ENCODE measurements around the gene JAZF1. TPM values are rescaled to one million over a fixed set of nuclear protein-coding genes. Genes with fewer than 3 reads are reported as not detected.
"Not testable (repeated sequence)": the region's sequence is repeated elsewhere in the genome, so short reads cannot be mapped to it uniquely, and the experiment has no call there.

The JAZF1 gene
- polyA plus RNA-seq, 1 donor, result 11.4 TPM

DNA sequence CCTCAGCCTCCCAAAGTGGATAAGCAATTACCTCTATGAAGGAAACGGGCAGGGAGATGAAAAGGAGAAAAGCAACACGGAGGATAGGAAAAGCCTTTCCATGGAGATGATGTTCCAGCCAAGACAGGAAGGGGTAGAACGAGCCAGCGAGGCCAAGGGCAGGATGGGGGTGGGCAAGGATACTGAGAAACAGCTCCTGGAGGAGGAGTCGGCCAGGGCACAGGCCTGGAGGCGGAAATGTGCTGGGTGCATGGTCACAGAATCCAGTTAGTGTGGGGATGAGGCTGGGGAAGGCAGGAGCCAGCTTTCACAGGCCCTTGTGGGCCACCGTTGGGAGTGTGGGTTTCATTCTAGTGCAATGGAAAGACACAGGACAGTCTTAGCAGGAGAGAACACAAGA, 162.6 kb downstream of the JAZF1 start:
- H3K36me3 ChIP-seq (ENCODE audit: control insufficient read depth, insufficient read depth, low read length), result no peaks in the 10 kb centered on the region
- H3K4me3 ChIP-seq (ENCODE audit: low read length), result no peak overlapping the region
- no peak for DNase-seq
- H3K27ac ChIP-seq (ENCODE audit: low read length), result no peak overlapping the region
- H3K27me3 ChIP-seq (ENCODE audit: control insufficient read depth, insufficient read depth, low read length), result peaks cover 4% of the 10 kb centered on the region
- H3K9me3 ChIP-seq (ENCODE audit: control insufficient read depth, low read depth, low read length), result no peaks in the 10 kb centered on the region
- no peaks in the 10 kb centered on the region for H3K4me1 ChIP-seq (ENCODE audit: control insufficient read depth, insufficient read depth, low read length)
- 89% methylated on average over 3 of the region's 7 CpGs for WGBS (ENCODE audit: insufficient coverage, low lambda C conversion rate)

DNA sequence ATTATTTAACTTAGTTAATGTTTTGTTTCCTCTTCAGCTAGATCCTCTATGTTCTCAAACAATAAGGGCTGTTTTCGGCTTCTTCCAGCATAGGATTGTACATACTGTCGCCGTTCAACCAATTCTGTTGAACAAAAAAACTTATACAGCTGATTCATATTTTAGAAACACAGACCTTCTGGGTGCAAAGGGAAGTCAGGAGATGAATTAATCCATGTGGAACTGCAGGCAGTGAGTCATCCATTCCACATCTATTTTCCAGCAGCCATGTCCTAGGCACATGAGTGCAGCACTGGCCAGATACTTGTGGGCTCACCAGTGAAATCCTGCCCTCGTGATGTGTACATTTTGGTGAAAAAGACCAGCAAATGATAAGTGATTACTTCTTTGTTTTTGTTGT, 163.2 kb downstream of the JAZF1 start:
- H3K27ac ChIP-seq (ENCODE audit: low read length), result no peak overlapping the region

DNA sequence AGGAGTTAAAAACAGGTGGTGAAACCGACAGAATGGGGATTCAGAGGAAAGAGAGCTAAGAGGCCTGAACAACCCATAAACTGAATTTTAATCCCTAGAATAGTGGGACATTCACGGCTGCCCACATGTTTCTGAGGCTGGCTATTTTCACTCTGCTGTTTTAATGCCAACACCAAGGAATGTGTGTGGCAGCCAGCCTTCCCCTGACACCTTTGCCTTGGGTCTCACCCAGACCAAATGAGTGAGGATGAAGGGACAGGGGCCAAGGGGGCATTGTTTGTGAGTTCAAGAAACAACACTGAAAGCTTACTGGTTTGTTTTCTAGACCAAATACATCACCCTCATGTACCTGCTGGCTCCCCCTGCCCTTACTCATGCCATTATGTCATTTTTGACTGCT, 164.3 kb downstream of the JAZF1 start:
- H3K4me1 ChIP-seq (ENCODE audit: control insufficient read depth, insufficient read depth, low read length), result no peaks in the 10 kb centered on the region
- no CpG with 5 or more reads among the region's 2 CpGs for WGBS (ENCODE audit: insufficient coverage, low lambda C conversion rate)

More for the DNA sequence above, 163.2 kb downstream of the JAZF1 start:
- Histone ChIP-seq H3K27me3 (ENCODE audit: control insufficient read depth, insufficient read depth, low read length) (peaks cover 4% of the 10 kb centered on the region), H3K9me3 (ENCODE audit: control insufficient read depth, low read depth, low read length) (no peaks in the 10 kb centered on the region), H3K4me3 (ENCODE audit: low read length) (no peak overlapping the region), H3K4me1 (ENCODE audit: control insufficient read depth, insufficient read depth, low read length) (no peaks in the 10 kb centered on the region), H3K36me3 (ENCODE audit: control insufficient read depth, insufficient read depth, low read length) (no peaks in the 10 kb centered on the region)
- DNase-seq, result no peak
- 80% methylated on average over 1 of the region's 4 CpGs for WGBS (ENCODE audit: insufficient coverage, low lambda C conversion rate)

DNA sequence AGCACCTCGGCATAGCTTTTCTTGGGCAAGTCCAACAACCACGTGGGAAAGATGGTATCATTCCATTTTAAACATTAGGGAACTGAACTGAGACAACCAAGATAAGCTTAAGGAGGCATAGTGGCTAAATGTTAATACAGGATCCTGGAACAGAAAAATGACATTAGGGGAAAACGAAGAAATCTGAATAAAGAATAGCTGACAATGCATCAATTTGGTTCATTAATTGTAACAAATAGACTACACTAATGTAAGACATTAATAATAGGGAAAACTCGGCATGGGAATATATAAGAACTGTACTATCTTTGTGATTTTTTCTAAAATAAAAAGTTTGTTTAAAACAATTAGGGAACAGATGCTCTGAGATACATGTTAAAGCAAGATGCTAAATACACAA, 165.4 kb downstream of the JAZF1 start:
- Histone ChIP-seq H3K4me3 (ENCODE audit: low read length) (no peak overlapping the region), H3K27ac (ENCODE audit: low read length) (no peak overlapping the region), H3K4me1 (ENCODE audit: control insufficient read depth, insufficient read depth, low read length) (no peaks in the 10 kb centered on the region), H3K9me3 (ENCODE audit: control insufficient read depth, low read depth, low read length) (no peaks in the 10 kb centered on the region), H3K36me3 (ENCODE audit: control insufficient read depth, insufficient read depth, low read length) (no peaks in the 10 kb centered on the region), H3K27me3 (ENCODE audit: control insufficient read depth, insufficient read depth, low read length) (peaks cover 4% of the 10 kb centered on the region)
- WGBS (ENCODE audit: insufficient coverage, low lambda C conversion rate), result 100% methylated on average over 1 of the region's 4 CpGs
- no peak for DNase-seq

More for the DNA sequence above, 164.3 kb downstream of the JAZF1 start:
- Histone ChIP-seq H3K27me3 (ENCODE audit: control insufficient read depth, insufficient read depth, low read length) (peaks cover 4% of the 10 kb centered on the region), H3K27ac (ENCODE audit: low read length) (no peak overlapping the region), H3K36me3 (ENCODE audit: control insufficient read depth, insufficient read depth, low read length) (no peaks in the 10 kb centered on the region), H3K9me3 (ENCODE audit: control insufficient read depth, low read depth, low read length) (no peaks in the 10 kb centered on the region), H3K4me3 (ENCODE audit: low read length) (no peak overlapping the region)
- no peak for DNase-seq

DNA sequence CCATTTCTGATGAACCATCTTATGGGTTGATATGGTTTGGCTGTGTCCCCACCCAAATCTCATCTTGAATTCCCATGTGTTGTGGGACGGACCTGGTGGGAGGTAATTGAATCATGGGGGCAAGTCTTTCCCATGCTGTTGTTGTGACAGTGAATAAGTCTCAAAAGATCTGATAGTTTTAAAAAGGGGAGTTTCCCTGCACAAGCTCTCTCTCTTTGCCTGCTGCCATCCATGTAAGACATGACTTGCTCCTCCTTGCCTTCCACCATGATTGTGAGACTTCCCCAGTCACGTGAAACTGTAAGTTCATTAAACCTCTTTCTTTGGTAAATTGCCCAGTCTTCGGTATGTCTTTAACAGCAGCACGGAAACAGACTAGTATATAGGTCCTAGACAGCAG, 166.3 kb downstream of the JAZF1 start:
- H3K27me3 ChIP-seq (ENCODE audit: control insufficient read depth, insufficient read depth, low read length); H3K36me3 ChIP-seq (ENCODE audit: control insufficient read depth, insufficient read depth, low read length); DNase-seq; H3K9me3 ChIP-seq (ENCODE audit: control insufficient read depth, low read depth, low read length); H3K27ac ChIP-seq (ENCODE audit: low read length); H3K4me3 ChIP-seq (ENCODE audit: low read length); H3K4me1 ChIP-seq (ENCODE audit: control insufficient read depth, insufficient read depth, low read length): not testable (repeated sequence)
- whole genome bisulfite sequencing (ENCODE audit: insufficient coverage, low lambda C conversion rate), result no CpG with 5 or more reads among the region's 4 CpGs

DNA sequence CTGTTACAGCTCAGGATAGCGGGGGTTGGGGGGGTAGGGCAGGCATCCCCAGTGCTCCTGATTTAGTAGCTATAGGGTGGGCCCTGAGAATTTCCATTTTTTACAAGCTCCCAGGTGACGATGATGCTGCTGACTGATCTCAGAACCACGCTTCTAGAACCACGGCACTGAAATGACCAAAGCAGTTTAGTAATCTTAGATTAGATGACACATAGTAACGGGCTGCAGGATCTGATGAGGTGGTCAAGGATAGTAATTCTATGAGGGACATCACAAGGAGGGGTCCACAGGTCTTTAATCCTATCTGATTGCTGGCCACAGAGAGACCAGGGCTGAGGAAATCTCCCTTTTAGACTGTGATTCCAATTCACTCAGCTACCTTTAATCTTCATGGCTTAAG, 167.2 kb downstream of the JAZF1 start:
- H3K9me3 ChIP-seq (ENCODE audit: control insufficient read depth, low read depth, low read length), result no peaks in the 10 kb centered on the region
- no peak overlapping the region for H3K27ac ChIP-seq (ENCODE audit: low read length)
- no peaks in the 10 kb centered on the region for H3K4me1 ChIP-seq (ENCODE audit: control insufficient read depth, insufficient read depth, low read length)
- WGBS (ENCODE audit: insufficient coverage, low lambda C conversion rate), result no CpG with 5 or more reads among the region's 5 CpGs
- no peaks in the 10 kb centered on the region for H3K36me3 ChIP-seq (ENCODE audit: control insufficient read depth, insufficient read depth, low read length)
- DNase-seq, result no peak
- H3K4me3 ChIP-seq (ENCODE audit: low read length), result no peak overlapping the region
- H3K27me3 ChIP-seq (ENCODE audit: control insufficient read depth, insufficient read depth, low read length), result no peaks in the 10 kb centered on the region

DNA sequence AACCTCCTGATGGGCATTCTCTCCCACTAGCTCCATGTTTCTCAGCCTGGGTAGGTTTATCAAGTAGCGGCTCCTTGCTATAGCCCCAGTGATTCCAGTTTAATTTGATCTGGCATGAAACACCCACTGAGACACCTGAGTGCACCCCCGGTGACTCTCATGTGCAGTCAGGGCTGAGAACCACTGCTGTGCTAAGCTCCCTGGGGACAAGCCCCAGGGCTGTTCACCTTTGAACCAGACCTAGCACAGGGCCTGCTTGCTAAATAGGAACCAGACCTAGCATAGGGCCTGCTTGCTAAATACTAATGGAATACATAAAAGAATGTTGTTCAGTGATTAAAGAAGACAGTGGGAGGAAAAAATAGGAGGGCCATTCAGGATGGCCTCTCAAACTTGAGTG, 167.6 kb downstream of the JAZF1 start:
- H3K27ac ChIP-seq (ENCODE audit: low read length), result no peak overlapping the region
- WGBS (ENCODE audit: insufficient coverage, low lambda C conversion rate), result no CpG with 5 or more reads among the region's 2 CpGs

DNA sequence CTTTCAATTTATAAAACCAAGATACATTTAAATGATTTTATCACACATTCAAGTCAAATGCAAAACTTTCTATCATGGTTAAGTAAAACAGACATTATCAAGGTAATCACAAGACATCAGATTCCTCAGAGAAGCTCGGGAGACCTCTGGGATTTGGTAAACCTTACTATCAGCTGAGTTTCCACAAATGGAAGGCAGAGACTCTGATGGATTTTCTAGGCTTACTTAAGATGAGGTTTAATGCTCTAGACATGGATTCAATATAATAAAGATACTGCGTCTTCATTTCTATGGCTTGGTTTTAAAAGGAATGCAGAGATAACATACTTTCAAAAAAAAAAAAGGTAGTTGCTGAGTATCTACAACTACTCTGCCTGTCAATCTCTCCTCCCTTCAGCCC, 171.7 kb downstream of the JAZF1 start:
- H3K36me3 ChIP-seq (ENCODE audit: control insufficient read depth, insufficient read depth, low read length), result no peaks in the 10 kb centered on the region
- no peaks in the 10 kb centered on the region for H3K27me3 ChIP-seq (ENCODE audit: control insufficient read depth, insufficient read depth, low read length)
- no peak overlapping the region for H3K4me3 ChIP-seq (ENCODE audit: low read length)
- no peaks in the 10 kb centered on the region for H3K4me1 ChIP-seq (ENCODE audit: control insufficient read depth, insufficient read depth, low read length)
- H3K9me3 ChIP-seq (ENCODE audit: control insufficient read depth, low read depth, low read length), result no peaks in the 10 kb centered on the region
- no peak for DNase-seq
- no peak overlapping the region for H3K27ac ChIP-seq (ENCODE audit: low read length)
- 53% methylated on average over 2 of the region's 2 CpGs for WGBS (ENCODE audit: insufficient coverage, low lambda C conversion rate)

More for the DNA sequence above, 167.6 kb downstream of the JAZF1 start:
- Histone ChIP-seq H3K36me3 (ENCODE audit: control insufficient read depth, insufficient read depth, low read length) (no peaks in the 10 kb centered on the region), H3K4me3 (ENCODE audit: low read length) (no peak overlapping the region), H3K4me1 (ENCODE audit: control insufficient read depth, insufficient read depth, low read length) (no peaks in the 10 kb centered on the region), H3K27me3 (ENCODE audit: control insufficient read depth, insufficient read depth, low read length) (no peaks in the 10 kb centered on the region), H3K9me3 (ENCODE audit: control insufficient read depth, low read depth, low read length) (no peaks in the 10 kb centered on the region)
- DNase-seq, result no peak

DNA sequence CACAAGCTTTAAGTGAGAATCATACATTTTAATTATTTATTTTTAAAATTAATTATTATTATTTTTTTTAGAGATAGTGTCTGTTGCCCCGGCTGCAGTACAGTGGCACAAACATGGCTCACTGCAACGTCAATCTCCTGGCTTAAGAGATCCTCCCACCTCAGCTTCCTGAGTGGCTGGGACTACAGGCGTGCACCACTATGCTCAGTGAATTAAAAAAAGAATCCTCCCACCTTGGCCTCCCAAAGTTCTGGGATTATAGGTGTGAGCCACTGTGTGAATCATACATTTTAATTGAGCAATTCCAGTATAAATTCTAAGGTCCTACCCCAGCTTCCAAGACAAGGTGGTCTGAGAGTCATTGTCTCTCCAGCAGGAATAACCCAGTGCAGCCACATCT, 172.4 kb downstream of the JAZF1 start:
- Histone ChIP-seq H3K9me3 (ENCODE audit: control insufficient read depth, low read depth, low read length) (no peaks in the 10 kb centered on the region), H3K4me1 (ENCODE audit: control insufficient read depth, insufficient read depth, low read length) (no peaks in the 10 kb centered on the region), H3K4me3 (ENCODE audit: low read length) (no peak overlapping the region), H3K36me3 (ENCODE audit: control insufficient read depth, insufficient read depth, low read length) (no peaks in the 10 kb centered on the region), H3K27ac (ENCODE audit: low read length) (no peak overlapping the region), H3K27me3 (ENCODE audit: control insufficient read depth, insufficient read depth, low read length) (no peaks in the 10 kb centered on the region)
- WGBS (ENCODE audit: insufficient coverage, low lambda C conversion rate), result no CpG with 5 or more reads among the region's 3 CpGs
- DNase-seq, result no peak

DNA sequence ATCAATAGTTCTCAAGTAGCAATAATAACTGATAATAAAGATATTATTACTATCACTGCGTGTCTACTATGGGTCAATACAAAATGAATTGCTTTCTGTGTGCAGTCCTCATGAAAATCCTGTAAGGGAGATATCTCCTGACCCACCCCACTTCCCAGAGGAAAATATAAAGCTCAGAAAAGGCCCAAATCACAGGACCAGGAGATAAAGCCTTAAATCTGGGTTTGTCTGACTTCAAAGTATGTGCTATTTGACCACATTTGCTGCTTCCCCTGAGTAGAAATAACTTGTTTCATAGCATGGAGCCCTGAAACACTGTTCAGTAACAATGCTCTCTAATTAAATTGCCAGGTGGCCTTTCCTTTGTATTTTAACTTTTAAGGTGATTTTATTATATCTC, 174.1 kb downstream of the JAZF1 start:
- Histone ChIP-seq H3K27ac (ENCODE audit: low read length) (no peak overlapping the region), H3K9me3 (ENCODE audit: control insufficient read depth, low read depth, low read length) (no peaks in the 10 kb centered on the region), H3K4me1 (ENCODE audit: control insufficient read depth, insufficient read depth, low read length) (no peaks in the 10 kb centered on the region), H3K4me3 (ENCODE audit: low read length) (no peak overlapping the region), H3K27me3 (ENCODE audit: control insufficient read depth, insufficient read depth, low read length) (no peaks in the 10 kb centered on the region), H3K36me3 (ENCODE audit: control insufficient read depth, insufficient read depth, low read length) (no peaks in the 10 kb centered on the region)
- WGBS (ENCODE audit: insufficient coverage, low lambda C conversion rate), result 83% methylated on average over 1 of the region's 1 CpG
- DNase-seq, result no peak

DNA sequence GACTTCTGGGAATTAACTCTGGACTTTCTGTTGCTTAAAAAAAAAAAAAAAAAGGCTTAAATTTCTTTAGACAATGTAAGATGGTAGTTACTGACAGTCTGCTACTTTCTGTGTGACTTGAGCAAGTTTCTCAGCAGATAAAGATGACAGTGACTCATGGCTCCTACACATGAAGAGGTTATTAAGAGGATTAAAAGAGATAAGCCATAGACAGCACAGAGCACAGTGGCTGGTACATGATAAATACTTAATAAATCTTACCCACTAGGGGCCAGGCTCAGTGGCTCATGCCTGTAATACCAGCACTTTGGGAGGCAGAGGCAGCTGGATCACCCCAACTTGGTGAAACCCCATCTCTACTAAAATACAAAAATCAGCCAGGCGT, 174.8 kb downstream of the JAZF1 start:
- WGBS (ENCODE audit: insufficient coverage, low lambda C conversion rate), result no CpG with 5 or more reads among the region's 1 CpG
- Histone ChIP-seq H3K36me3 (ENCODE audit: control insufficient read depth, insufficient read depth, low read length) (no peaks in the 10 kb centered on the region), H3K4me1 (ENCODE audit: control insufficient read depth, insufficient read depth, low read length) (no peaks in the 10 kb centered on the region), H3K27me3 (ENCODE audit: control insufficient read depth, insufficient read depth, low read length) (no peaks in the 10 kb centered on the region), H3K9me3 (ENCODE audit: control insufficient read depth, low read depth, low read length) (no peaks in the 10 kb centered on the region), H3K4me3 (ENCODE audit: low read length) (no peak overlapping the region), H3K27ac (ENCODE audit: low read length) (no peak overlapping the region)
- peak in 1 of 2 donors; percentile 8 for DNase-seq

All from large intestine (tissue), 3 donors.